Fibroblast of mammary gland (primary cell): ENCODE data around the gene RBM26.
A peak's percentile ranks its signal among the peaks of the same experiment; 100 is the strongest.

Experiments used
- DNase-seq: peaks from one replicate; pipeline ENCODE4 v3.0.0-alpha.2; 2010; ENCODE audit warnings: low read depth
- H3K4me3 ChIP-seq: 2 replicates; pipeline ENCODE4 v1.5.1; 2011; ENCODE audit warnings: low read depth, mild to moderate bottlenecking, low read length, moderate library complexity; ENCODE audit not compliant: control insufficient read depth
- TF ChIP-seq, protein P1 (sequence below): conservative IDR thresholded peaks from 2 replicates; pipeline ENCODE4 v1.5.1; 2011; ENCODE audit warnings: low read depth, low read length, inconsistent platforms; ENCODE audit not compliant: control insufficient read depth, insufficient read depth

The RBM26 gene

DNA sequence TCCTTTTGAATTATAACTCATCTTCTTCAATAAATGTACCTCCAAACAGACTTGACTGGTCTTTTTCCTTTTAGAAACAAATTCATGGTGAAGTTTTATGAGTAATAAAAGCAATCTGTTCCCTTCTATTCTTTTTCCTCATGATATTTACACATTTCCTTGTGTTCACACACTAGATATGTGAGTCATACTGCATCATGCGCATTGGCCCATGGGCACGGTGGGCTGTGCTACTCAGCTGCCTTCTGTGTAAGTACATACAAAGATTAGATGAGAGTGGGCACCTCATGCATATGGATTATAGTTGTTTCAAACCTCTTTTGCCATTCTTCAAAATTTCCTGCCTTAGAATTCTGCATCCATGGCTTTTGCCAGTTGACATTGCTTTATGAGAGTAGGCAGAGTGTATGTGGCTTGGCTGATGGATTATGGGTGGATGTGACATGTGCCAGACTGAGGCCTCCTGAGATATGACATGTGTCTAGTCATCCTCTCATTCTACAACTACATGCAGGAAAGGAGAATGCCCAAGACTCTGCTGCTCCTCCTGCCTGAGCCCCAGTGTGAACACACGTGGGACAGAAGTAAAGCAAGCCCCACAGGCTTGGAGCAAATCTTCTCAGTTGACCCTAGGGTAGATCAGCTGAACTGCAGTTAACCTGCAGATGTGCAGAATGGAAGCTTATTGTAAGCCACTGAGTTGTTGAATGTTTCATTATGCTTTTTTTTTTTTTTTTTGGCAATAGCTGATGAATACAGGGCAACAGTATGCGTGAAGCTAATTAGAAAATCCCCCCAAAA is 109.9 kb downstream of the RBM26 start:
- DNase-seq: peak; percentile 27
- TF ChIP-seq, protein P1, sequence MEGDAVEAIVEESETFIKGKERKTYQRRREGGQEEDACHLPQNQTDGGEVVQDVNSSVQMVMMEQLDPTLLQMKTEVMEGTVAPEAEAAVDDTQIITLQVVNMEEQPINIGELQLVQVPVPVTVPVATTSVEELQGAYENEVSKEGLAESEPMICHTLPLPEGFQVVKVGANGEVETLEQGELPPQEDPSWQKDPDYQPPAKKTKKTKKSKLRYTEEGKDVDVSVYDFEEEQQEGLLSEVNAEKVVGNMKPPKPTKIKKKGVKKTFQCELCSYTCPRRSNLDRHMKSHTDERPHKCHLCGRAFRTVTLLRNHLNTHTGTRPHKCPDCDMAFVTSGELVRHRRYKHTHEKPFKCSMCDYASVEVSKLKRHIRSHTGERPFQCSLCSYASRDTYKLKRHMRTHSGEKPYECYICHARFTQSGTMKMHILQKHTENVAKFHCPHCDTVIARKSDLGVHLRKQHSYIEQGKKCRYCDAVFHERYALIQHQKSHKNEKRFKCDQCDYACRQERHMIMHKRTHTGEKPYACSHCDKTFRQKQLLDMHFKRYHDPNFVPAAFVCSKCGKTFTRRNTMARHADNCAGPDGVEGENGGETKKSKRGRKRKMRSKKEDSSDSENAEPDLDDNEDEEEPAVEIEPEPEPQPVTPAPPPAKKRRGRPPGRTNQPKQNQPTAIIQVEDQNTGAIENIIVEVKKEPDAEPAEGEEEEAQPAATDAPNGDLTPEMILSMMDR: no peak
- no peak overlapping the region for H3K4me3 ChIP-seq

DNA sequence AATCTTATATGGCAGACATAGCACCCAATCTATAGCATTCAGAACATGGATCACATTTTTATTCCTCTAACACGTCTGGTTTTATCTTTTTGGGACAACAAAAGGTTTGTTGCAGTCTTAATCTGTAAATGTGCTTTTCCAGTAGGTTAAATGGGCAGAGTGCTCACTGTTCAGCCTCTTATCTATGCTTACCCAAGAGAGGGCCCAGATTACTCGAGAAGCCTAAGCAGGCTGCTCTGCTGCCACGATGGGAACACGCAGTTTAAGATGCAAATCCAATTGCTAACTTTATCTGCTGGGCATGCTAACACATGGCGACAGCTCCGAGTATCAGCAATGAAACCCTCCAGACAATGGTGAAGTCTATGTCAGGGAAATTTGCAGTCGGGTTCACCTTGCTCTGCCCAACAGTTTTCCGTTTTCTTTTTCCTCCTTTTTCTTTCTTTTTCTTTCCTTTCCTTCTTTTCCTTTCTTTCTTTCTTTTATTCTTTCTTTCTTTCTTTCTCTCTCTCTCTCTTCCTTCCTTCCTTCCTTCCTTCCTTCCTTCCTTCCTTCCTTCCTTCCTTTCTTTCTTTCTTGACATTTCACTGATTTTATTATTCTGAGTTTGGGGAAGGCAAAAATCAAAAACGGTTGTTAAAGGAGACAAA is 115.3 kb downstream of the RBM26 start:
- H3K4me3 ChIP-seq: no peak overlapping the region
- TF ChIP-seq, protein P1: no peak
- DNase-seq: no peak

DNA sequence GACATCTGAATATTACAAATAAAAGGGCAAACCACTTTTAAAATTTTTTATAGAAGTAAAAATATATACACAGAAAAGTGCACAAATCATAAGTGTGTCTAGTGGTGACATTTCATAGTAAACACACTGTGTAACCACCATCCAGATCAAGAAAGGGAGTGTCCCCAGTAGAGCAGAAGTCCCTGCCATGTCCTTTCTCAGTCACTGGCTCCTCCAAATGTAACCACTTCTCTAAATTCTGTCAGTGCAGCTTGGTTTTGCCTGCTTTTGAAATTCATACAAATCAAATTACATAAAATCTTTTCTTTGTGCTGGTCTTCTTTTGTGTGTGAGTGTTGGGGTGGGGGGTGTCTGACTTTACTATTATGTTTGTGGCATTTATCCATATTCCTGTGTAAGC is 116.5 kb downstream of the RBM26 start:
- H3K4me3 ChIP-seq: no peak overlapping the region
- DNase-seq: no peak
- TF ChIP-seq, protein P1: no peak

DNA sequence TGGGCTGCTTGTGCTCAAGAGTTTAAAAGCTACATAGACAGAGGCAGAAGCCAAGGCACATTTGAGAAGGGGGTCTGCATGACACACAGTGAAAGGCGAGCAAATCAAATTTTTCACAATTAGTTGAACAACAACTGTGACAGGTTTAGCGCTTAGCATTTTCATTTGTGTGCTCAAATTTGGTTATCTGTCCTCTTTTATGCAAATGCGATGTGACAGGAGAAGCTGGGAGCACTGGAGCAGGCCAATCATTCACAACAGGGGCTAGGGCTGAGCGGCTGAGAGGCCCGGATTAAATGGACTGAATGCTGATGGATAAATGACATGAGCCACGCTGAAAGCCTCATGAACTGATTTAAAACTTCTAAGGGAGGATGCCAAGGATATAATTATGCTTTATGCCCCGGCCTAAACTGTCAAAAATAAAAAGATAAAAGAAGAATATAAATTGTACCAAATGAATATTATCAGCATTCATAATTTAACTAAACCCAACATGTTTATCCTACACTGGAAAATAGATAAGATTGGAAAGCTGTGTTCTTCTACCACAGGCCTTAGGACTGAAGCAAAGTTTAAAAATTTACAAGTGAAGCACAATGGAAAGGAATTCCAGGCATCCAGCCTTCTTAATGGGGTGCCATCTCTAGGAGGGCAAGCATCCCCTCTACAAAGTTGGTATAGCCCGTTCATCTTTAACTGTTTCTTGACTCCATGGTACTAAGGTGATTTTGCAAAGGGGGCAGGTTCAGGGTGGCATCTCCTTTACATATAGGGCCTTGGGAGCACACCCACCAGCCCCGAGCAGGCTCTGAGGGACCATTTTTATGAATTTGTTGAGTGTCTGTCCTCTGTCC is 117.9 kb downstream of the RBM26 start:
- no peak overlapping the region for H3K4me3 ChIP-seq
- no peak for DNase-seq
- TF ChIP-seq, protein P1: no peak

DNA sequence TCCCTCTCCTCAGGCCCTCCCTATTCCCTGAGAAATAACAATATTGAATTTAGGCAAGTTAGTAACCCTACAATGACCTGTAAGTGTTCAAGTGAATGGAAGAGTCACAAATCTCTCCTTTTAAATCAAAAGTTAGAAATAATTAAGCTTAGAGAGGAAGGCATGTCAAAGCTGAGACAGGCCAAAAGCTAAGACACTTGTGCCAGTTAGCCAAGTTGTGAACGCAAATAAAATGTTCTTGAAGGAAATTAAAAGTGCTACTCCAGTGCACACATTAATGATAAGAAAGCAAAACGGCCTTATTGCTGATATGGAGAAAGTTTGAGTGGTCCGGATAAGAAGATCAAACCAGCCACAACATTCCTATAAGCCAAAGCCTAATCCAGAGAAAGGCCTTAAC is 120.9 kb downstream of the RBM26 start:
- no peak overlapping the region for H3K4me3 ChIP-seq
- DNase-seq: no peak

DNA sequence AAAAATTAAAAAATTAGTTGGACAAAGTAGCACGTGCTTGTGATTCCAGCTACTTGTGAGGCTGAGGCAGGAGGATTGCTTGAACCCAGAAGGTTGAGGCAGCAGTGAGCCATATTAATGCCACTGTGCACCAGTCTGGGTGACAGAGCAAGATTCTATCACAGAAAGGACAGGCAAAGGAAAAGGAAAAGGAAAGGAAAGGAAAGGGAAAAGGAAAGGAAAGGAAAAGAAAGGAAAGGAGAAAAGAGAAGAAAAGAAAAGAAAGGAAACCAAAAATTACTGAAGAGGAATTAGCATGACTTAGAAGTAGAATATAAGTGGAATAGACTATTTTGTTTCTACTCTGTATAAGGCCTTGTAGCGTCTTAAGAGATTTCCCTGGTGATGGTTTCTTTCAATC is 122.3 kb downstream of the RBM26 start:
- DNase-seq: no peak
- no peak overlapping the region for H3K4me3 ChIP-seq
- TF ChIP-seq, protein P1: no peak

More for the DNA sequence above, 120.9 kb downstream of the RBM26 start:
- TF ChIP-seq, protein P1: no peak
